HL-60 (cell line): ENCODE measurements around the gene CALHM6.

Experiments used
- DNase-seq, 2 experiments: peaks; one replicate each; pipeline ENCODE4 v3.0.0-alpha.2; 2010 to 2020; ENCODE audit warnings: low read depth in 1 of 2, low spot score in 1 of 2
- H3K27ac ChIP-seq: fragments of 250-450 bp; sonication (Bioruptor Pico); replicated peaks from 2 replicates; pipeline ENCODE4 v1.5.1; 2020; ENCODE audit warnings: mild to moderate bottlenecking, moderate library complexity
- H3K27me3 ChIP-seq: fragments of 250-450 bp; sonication (Bioruptor Pico); 2 replicates; pipeline ENCODE4 v1.5.1; 2021; ENCODE audit warnings: mild to moderate bottlenecking, moderate library complexity; ENCODE audit not compliant: insufficient read depth, poor library complexity, severe bottlenecking
- H3K4me3 ChIP-seq: replicated peaks from 2 replicates; pipeline ENCODE4 v1.5.1; 2011; ENCODE audit warnings: mild to moderate bottlenecking, control low read depth, low read length; ENCODE audit not compliant: insufficient read depth
- CTCF ChIP-seq: IDR thresholded peaks from one replicate; pipeline ENCODE4 v1.5.1; 2011; ENCODE audit warnings: low read length, control low read depth, inconsistent platforms; ENCODE audit not compliant: insufficient read depth
- GABPA ChIP-seq: IDR thresholded peaks from 2 replicates; pipeline ENCODE4 v1.6.1; 2012; ENCODE audit warnings: low read depth
- POLR2AphosphoS5 ChIP-seq: IDR thresholded peaks from 2 replicates; pipeline ENCODE4 v1.6.1; 2012; ENCODE audit warnings: low read depth
- REST ChIP-seq: IDR thresholded peaks from 2 replicates; pipeline ENCODE4 v1.6.1; 2012; ENCODE audit warnings: low read depth; ENCODE audit not compliant: insufficient replicate concordance
- SPI1 ChIP-seq: IDR thresholded peaks from 2 replicates; pipeline ENCODE4 v1.6.1; 2012; ENCODE audit warnings: low read depth, mild to moderate bottlenecking, borderline replicate concordance

Gene CALHM6

GRCh38 chr6:116449565-116449964 lies 11.6 kb upstream of the CALHM6 start:
- no peaks in the 10 kb centered on the region for H3K27me3 ChIP-seq
- H3K27ac ChIP-seq: no peak overlapping the region
- peak in 1 of 2 experiments; percentile 32 for DNase-seq
- no peak for TF ChIP-seq GABPA
- no peak for TF ChIP-seq CTCF
- TF ChIP-seq REST: no peak
- no peak for TF ChIP-seq SPI1
- no peak for TF ChIP-seq POLR2AphosphoS5
- H3K4me3 ChIP-seq: no peak overlapping the region

GRCh38 chr6:116450185-116450710 lies 10.9 kb upstream of the CALHM6 start:
- H3K27me3 ChIP-seq: no peaks in the 10 kb centered on the region
- no peak for TF ChIP-seq GABPA
- TF ChIP-seq POLR2AphosphoS5: no peak
- no peak for TF ChIP-seq SPI1
- no peak for TF ChIP-seq REST
- TF ChIP-seq CTCF: no peak
- no peak for DNase-seq
- H3K4me3 ChIP-seq: no peak overlapping the region
- no peak overlapping the region; the same call in 1 of the 2 replicates for H3K27ac ChIP-seq

GRCh38 chr6:116450769-116451740 lies 10.1 kb upstream of the CALHM6 start:
- Histone ChIP-seq H3K27ac (peak overlapping the region; percentile 50), H3K27me3 (no peaks in the 10 kb centered on the region), H3K4me3 (no peak overlapping the region)
- peak; percentile 70 to 83 for DNase-seq
- TF ChIP-seq REST: no peak
- no peak for TF ChIP-seq CTCF
- peak; percentile 86 for TF ChIP-seq SPI1
- TF ChIP-seq POLR2AphosphoS5: no peak
- TF ChIP-seq GABPA: no peak
